Gastroesophageal sphincter (tissue), 4 donors: ENCODE measurements around the gene GCK. TPM values are rescaled to one million over a fixed set of nuclear protein-coding genes. Genes with fewer than 3 reads are reported as not detected.

ENCODE experiments used
- ATAC-seq: fragments of 150-250 bp; one replicate; pipeline ENCODE4 v1.9.1; 2016; ENCODE audit warnings: mild to moderate bottlenecking, moderate library complexity
- H3K27ac ChIP-seq, 4 donors: fragments of 200-600 bp; sonication (generic) in 3 of 4; 1 replicate in 3 of 4; 2 replicates in 1 of 4; pipeline ENCODE4 v1.5.1; 2016 to 2019
- H3K27me3 ChIP-seq: fragments of 200-600 bp; sonication (generic); one replicate; pipeline ENCODE4 v1.5.1; 2019
- H3K36me3 ChIP-seq, 2 donors: fragments of 200-600 bp; sonication (generic); one replicate each; pipeline ENCODE4 v1.5.1; 2019; ENCODE audit warnings: control low read depth in 1 of 2
- H3K4me1 ChIP-seq, 3 donors: fragments of 200-600 bp; sonication (generic); 1 replicate in 2 of 3; 2 replicates in 1 of 3; pipeline ENCODE4 v1.5.1; 2016 to 2019; ENCODE audit warnings: control low read depth in 2 of 3
- H3K4me3 ChIP-seq, 2 donors: fragments of 200-600 bp; sonication (generic); one replicate each; pipeline ENCODE4 v1.5.1; 2019; ENCODE audit warnings: mild to moderate bottlenecking in 1 of 2, moderate library complexity in 1 of 2
- H3K9me3 ChIP-seq, 3 donors: fragments of 200-600 bp; sonication (generic); one replicate each; pipeline ENCODE4 v1.5.1; 2017 to 2019; ENCODE audit warnings: control low read depth in 2 of 3
- CTCF ChIP-seq, 4 experiments: fragments of 200-600 bp in 2 of 4; fragments of 450-650 bp in 2 of 4; sonication (generic) in 1 of 4; IDR thresholded peaks; one replicate each; pipeline ENCODE4 v1.5.1; 2017 to 2019; ENCODE audit warnings: antibody characterized with exemption in 4 of 4, mild to moderate bottlenecking in 2 of 4, moderate library complexity in 2 of 4
- EP300 ChIP-seq: sonication (generic); formaldehyde crosslinking; IDR thresholded peaks from one replicate; pipeline ENCODE4 v1.6.1; 2017; ENCODE audit warnings: antibody characterized with exemption, mild to moderate bottlenecking
- POLR2A ChIP-seq, 2 donors: fragments of 450-650 bp; IDR thresholded peaks; one replicate each; pipeline ENCODE4 v1.6.1; 2017; ENCODE audit warnings: antibody characterized with exemption in 2 of 2, mild to moderate bottlenecking in 2 of 2, moderate library complexity in 1 of 2
- POLR2AphosphoS5 ChIP-seq: sonication (generic); formaldehyde crosslinking; IDR thresholded peaks from one replicate; pipeline ENCODE4 v1.6.1; 2017; ENCODE audit warnings: antibody characterized with exemption
- WGBS, 2 donors: methylation state at CpG; one replicate each; pipeline ENCODE4 v1.1.5; 2018; ENCODE audit warnings: low coverage in 1 of 2; 5-methylcytosine and 5-hydroxymethylcytosine counted together
- total RNA-seq, 4 donors: library from RNA; depleted of rRNA; stranded (reverse); fragments of >200 nt; gene quantifications; one replicate each; pipeline ENCODE4 v1.1.0, GENCODE V29; 2016

Gene GCK
- total RNA-seq, 4 donors from 2014 or later, result 0.31 to 4.2 (median 0.54) TPM; not detected in 1

DNA sequence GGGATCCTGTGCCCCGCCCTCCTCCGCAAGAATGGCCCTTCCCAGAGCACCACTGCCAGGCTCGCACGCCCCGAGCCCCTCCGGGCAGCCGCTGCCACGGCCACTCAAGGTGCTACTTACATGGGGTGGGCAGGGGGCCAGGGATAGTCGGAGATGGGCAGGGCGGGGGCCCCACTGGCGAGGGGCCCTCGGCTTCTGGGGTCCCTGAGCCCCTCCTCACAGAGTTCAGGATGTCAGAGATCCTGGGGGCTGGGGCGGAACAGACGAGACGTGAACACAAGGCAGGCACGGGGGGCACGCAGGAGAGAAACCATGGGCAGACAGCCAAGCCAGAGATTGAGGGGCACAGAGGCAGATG is 37.1 kb upstream of the GCK start:
- Histone ChIP-seq H3K27me3 (peaks cover 34% of the 10 kb centered on the region), H3K27ac (no peak overlapping the region), H3K36me3 (no peaks in the 10 kb centered on the region), H3K9me3 (no peaks in the 10 kb centered on the region), H3K4me1 (no peaks in the 10 kb centered on the region), H3K4me3 (no peak overlapping the region)
- TF ChIP-seq EP300 (no peak), CTCF (IDR thresholded peaks at IDR 0.05) (no peak), POLR2A (IDR thresholded peaks at IDR 0.05) (no peak), POLR2AphosphoS5 (no peak)
- no peak for ATAC-seq
- WGBS, 2 donors, result no CpG with 5 or more reads among the region's 17 CpGs

DNA sequence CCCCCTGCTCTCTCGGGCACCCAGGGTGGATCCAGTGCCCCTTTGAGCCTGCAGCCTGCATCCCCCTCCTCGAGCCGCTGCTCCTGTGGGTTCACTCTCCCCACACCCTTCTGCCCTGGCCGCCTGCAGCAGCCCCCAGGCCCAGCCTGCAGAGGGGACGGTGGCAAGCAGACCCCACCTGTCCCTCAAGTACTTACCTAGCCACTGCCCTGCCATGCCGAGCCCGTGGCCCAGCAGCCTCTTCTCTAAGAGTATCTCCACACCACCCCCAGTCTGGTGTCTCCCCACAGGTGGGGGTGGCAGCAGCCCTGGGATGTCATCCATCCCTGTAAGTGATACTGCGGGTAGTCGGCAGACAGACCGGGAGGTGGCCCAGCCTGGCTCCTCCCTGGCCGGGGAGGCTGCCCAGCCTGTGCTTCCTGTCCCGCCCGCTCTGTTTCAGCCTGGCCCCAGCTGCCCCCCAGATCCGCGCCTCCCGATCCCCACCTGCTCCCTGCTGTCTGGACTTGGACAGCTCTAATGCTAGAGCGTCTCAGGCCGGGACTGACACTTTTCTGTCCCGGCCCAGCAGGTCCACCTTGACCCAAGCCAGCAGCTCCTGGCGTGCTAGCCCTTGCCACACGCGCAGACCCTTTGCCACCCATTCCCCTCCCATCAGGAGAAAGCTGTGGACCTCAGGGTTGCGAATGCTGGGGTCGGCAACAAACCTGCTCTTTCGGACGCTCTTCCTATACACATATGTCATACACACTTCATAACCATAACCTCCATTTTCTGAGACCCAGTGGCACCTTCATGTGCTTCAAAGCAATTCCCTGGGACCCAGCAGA is 36.5 kb upstream of the GCK start:
- TF ChIP-seq POLR2AphosphoS5 (no peak), CTCF (IDR thresholded peaks at IDR 0.05) (no peak), EP300 (no peak), POLR2A (IDR thresholded peaks at IDR 0.05) (no peak)
- Histone ChIP-seq H3K27me3 (peaks cover 36% of the 10 kb centered on the region), H3K27ac (no peak overlapping the region), H3K9me3 (no peaks in the 10 kb centered on the region), H3K4me1 (no peaks in the 10 kb centered on the region), H3K36me3 (no peaks in the 10 kb centered on the region), H3K4me3 (no peak overlapping the region)
- ATAC-seq, result no peak
- WGBS, 2 donors, result 43 to 54% methylated on average over 8 to 15 of the region's 26 CpGs

DNA sequence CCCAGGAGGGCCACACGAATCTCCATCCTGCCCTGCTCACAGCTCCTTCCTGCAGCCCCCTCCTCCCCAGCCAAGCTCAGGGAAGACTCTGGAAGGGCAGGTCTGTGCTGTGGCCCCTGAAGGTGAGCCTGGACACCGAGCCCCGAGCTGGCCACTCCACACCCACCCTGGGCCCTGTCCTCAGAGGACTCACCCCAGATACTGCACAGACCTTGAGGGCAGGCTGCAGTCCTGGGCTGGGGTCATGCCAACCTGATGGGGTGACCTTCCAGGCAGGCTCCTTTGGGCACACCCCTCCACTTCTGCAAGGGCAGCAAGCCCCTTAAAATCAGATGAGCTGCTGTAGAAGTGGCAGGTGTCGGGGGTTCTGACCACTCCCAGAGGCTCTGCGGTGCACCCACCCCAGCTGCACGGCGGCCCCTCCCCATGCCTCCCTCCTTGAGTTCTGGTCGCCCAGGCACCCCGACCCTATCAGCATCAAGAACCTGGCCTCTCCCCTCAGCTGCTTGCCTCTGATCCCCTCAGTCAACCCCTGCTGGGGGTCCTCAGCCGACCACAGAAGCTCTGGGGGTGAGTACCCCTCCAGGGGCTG is 35.8 kb upstream of the GCK start:
- 73% methylated on average over 3 of the region's 10 CpGs; no CpG with 5 or more reads in 1 of the 2 donors for WGBS, 2 donors
- no peak overlapping the region for H3K4me3 ChIP-seq
- no peaks in the 10 kb centered on the region for H3K36me3 ChIP-seq
- no peaks in the 10 kb centered on the region for H3K9me3 ChIP-seq
- no peak for TF ChIP-seq POLR2A (IDR thresholded peaks at IDR 0.05)
- no peak for TF ChIP-seq POLR2AphosphoS5
- no peak for TF ChIP-seq EP300
- no peak for TF ChIP-seq CTCF (IDR thresholded peaks at IDR 0.05)
- no peak for ATAC-seq
- H3K27ac ChIP-seq, result no peak overlapping the region
- peaks cover 41% of the 10 kb centered on the region for H3K27me3 ChIP-seq
- no peaks in the 10 kb centered on the region for H3K4me1 ChIP-seq

GRCh38 chr7:44224080-44224973 is 35.1 kb upstream of the GCK start:
- 57 to 68% methylated on average over 1 to 6 of the region's 18 CpGs for WGBS, 2 donors
- Histone ChIP-seq H3K36me3 (no peaks in the 10 kb centered on the region), H3K27me3 (peaks cover 48% of the 10 kb centered on the region), H3K9me3 (peaks cover 0 to 3% (median 0%) of the 10 kb centered on the region in 3 donors), H3K4me3 (no peak overlapping the region), H3K4me1 (no peaks in the 10 kb centered on the region), H3K27ac (no peak overlapping the region)
- ATAC-seq, result no peak
- TF ChIP-seq POLR2AphosphoS5 (no peak), POLR2A (IDR thresholded peaks at IDR 0.05) (no peak), CTCF (IDR thresholded peaks at IDR 0.05) (no peak), EP300 (no peak)
